HEK293 (cell line): ENCODE measurements around the gene DVL3.

ENCODE experiments used
- GLIS2 ChIP-seq: fragments of 450-650 bp; formaldehyde crosslinking; IDR thresholded peaks from 2 replicates; pipeline ENCODE4 v1.5.1; 2016; ENCODE audit warnings: missing biosample characterization, missing genetic modification characterization
- IKZF3 ChIP-seq: fragments of 450-650 bp; IDR thresholded peaks from 2 replicates; pipeline ENCODE4 v1.5.0; 2018; ENCODE audit warnings: missing biosample characterization, mild to moderate bottlenecking, missing genetic modification characterization, moderate library complexity
- KLF8 ChIP-seq: fragments of 450-650 bp; formaldehyde crosslinking; IDR thresholded peaks from 2 replicates; pipeline ENCODE4 v1.5.1; 2016; ENCODE audit warnings: missing biosample characterization, missing genetic modification characterization
- WT1 ChIP-seq: fragments of 450-650 bp; formaldehyde crosslinking; IDR thresholded peaks from 2 replicates; pipeline ENCODE4 v1.5.1; 2016; ENCODE audit warnings: missing biosample characterization, missing genetic modification characterization
- ZBTB8A ChIP-seq: fragments of 450-650 bp; formaldehyde crosslinking; IDR thresholded peaks from 2 replicates; pipeline ENCODE4 v1.5.1; 2016; ENCODE audit warnings: missing biosample characterization, missing genetic modification characterization
- ZFP41 ChIP-seq: fragments of 450-650 bp; formaldehyde crosslinking; IDR thresholded peaks from 2 replicates; pipeline ENCODE4 v1.5.1; 2016; ENCODE audit warnings: missing biosample characterization, missing genetic modification characterization, borderline replicate concordance
- ZNF266 ChIP-seq: fragments of 450-650 bp; formaldehyde crosslinking; IDR thresholded peaks from 2 replicates; pipeline ENCODE4 v1.5.1; 2016; ENCODE audit warnings: missing biosample characterization, missing genetic modification characterization, low read depth
- ZNF341 ChIP-seq: fragments of 450-650 bp; formaldehyde crosslinking; IDR thresholded peaks from 2 replicates; pipeline ENCODE4; 2016; ENCODE audit warnings: low read depth, missing biosample characterization, missing genetic modification characterization
- ZNF366 ChIP-seq: fragments of 450-650 bp; formaldehyde crosslinking; conservative IDR thresholded peaks from 2 replicates; pipeline ENCODE4 v1.5.1; 2016; ENCODE audit warnings: missing biosample characterization, missing genetic modification characterization
- ZNF426 ChIP-seq: fragments of 450-650 bp; formaldehyde crosslinking; IDR thresholded peaks from 2 replicates; pipeline ENCODE4 v1.5.1; 2017; ENCODE audit warnings: missing biosample characterization, missing genetic modification characterization, mild to moderate bottlenecking, inconsistent platforms, moderate library complexity
- ZNF558 ChIP-seq: fragments of 450-650 bp; formaldehyde crosslinking; IDR thresholded peaks from 2 replicates; pipeline ENCODE4 v1.5.1; 2016; ENCODE audit warnings: missing biosample characterization, missing genetic modification characterization
- ZNF626 ChIP-seq: fragments of 450-650 bp; sonication (Bioruptor Pico); formaldehyde crosslinking; IDR thresholded peaks from 2 replicates; pipeline ENCODE4 v1.5.1; 2018; ENCODE audit warnings: missing biosample characterization, missing genetic modification characterization, inconsistent platforms
- ZNF670 ChIP-seq: fragments of 450-650 bp; formaldehyde crosslinking; IDR thresholded peaks from 2 replicates; pipeline ENCODE4 v1.5.1; 2016; ENCODE audit warnings: missing biosample characterization, missing genetic modification characterization, low read depth
- ZNF76 ChIP-seq: fragments of 450-650 bp; formaldehyde crosslinking; IDR thresholded peaks from 2 replicates; pipeline ENCODE4; 2016; ENCODE audit warnings: low read depth, missing biosample characterization, missing genetic modification characterization, borderline replicate concordance
- ZNF777 ChIP-seq: fragments of 450-650 bp; formaldehyde crosslinking; IDR thresholded peaks from 2 replicates; pipeline ENCODE4 v1.5.1; 2017; ENCODE audit warnings: missing biosample characterization, missing genetic modification characterization, borderline replicate concordance
- ZNF830 ChIP-seq: fragments of 450-650 bp; IDR thresholded peaks from 2 replicates; pipeline ENCODE4 v1.5.0; 2018; ENCODE audit warnings: missing biosample characterization, missing genetic modification characterization, low read depth, mild to moderate bottlenecking, moderate library complexity
- TF ChIP-seq, protein P1 (sequence below): fragments of 450-650 bp; formaldehyde crosslinking; IDR thresholded peaks from 2 replicates; pipeline ENCODE4 v1.5.1; 2016; ENCODE audit warnings: missing biosample characterization, missing genetic modification characterization
- TF ChIP-seq, protein P2 (sequence below): fragments of 450-650 bp; formaldehyde crosslinking; IDR thresholded peaks from 2 replicates; pipeline ENCODE4 v1.5.0; 2017; ENCODE audit warnings: missing biosample characterization, missing genetic modification characterization, borderline replicate concordance
- TF ChIP-seq, protein P3 (sequence below): fragments of 450-650 bp; formaldehyde crosslinking; IDR thresholded peaks from 2 replicates; pipeline ENCODE4 v1.5.1; 2016; ENCODE audit warnings: missing biosample characterization, missing genetic modification characterization
- TF ChIP-seq, protein P4 (sequence below): fragments of 450-650 bp; formaldehyde crosslinking; optimal IDR thresholded peaks from 2 replicates; pipeline ENCODE3; 2016; ENCODE audit warnings: missing biosample characterization, mild to moderate bottlenecking, missing genetic modification characterization
- TF ChIP-seq, protein P5 (sequence below): fragments of 450-650 bp; formaldehyde crosslinking; IDR thresholded peaks from 2 replicates; pipeline ENCODE4 v1.5.1; 2017; ENCODE audit warnings: missing biosample characterization, mild to moderate bottlenecking, missing genetic modification characterization, moderate library complexity
- TF ChIP-seq, protein P6 (sequence below): fragments of 450-650 bp; formaldehyde crosslinking; IDR thresholded peaks from 2 replicates; pipeline ENCODE4 v1.5.1; 2016; ENCODE audit warnings: missing biosample characterization, missing genetic modification characterization

DVL3 gene

DNA sequence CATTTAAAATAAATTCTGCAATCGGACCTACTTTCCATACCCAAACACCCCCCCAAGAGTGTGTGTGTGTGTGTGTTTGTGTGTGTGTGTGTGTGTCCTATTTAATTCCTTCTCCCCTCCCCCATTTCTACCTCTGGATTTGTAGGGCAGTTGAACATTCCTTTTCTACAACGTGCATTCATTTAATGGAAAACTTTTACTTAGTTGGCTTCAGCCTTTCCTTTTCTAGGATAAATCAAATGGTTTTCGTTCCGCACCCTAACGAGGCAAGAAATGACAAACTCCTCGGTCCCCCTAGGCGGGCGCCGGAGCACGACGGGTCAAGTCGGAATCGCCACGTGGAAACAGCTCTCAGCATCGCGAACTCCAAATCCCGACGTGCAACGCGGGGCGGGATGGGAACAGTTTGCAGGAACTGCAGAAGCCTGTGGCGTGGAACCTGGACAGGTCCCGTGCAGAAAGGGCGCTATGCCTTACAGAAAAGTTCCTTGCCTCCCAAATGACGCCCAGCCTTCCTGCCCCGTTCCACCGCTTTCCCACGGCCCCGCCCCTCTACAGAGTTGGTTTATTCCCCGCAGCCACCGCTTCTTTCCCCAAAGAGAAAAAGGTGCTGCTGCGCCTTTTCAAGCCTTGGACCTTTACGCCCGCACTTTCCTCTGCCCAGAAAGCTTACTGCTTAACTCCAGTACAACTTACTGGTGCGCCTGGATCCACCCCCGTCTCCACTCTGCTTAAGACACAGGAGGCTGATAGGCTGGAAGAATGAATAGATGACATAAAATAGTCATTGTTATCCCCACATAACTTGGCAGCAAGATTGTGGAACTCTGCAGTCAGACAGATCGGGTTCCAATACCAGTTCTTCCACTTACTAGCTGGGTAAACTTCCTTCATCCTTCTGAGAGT, 21.1 kb upstream of the DVL3 start (continued):
- TF ChIP-seq, protein P1, sequence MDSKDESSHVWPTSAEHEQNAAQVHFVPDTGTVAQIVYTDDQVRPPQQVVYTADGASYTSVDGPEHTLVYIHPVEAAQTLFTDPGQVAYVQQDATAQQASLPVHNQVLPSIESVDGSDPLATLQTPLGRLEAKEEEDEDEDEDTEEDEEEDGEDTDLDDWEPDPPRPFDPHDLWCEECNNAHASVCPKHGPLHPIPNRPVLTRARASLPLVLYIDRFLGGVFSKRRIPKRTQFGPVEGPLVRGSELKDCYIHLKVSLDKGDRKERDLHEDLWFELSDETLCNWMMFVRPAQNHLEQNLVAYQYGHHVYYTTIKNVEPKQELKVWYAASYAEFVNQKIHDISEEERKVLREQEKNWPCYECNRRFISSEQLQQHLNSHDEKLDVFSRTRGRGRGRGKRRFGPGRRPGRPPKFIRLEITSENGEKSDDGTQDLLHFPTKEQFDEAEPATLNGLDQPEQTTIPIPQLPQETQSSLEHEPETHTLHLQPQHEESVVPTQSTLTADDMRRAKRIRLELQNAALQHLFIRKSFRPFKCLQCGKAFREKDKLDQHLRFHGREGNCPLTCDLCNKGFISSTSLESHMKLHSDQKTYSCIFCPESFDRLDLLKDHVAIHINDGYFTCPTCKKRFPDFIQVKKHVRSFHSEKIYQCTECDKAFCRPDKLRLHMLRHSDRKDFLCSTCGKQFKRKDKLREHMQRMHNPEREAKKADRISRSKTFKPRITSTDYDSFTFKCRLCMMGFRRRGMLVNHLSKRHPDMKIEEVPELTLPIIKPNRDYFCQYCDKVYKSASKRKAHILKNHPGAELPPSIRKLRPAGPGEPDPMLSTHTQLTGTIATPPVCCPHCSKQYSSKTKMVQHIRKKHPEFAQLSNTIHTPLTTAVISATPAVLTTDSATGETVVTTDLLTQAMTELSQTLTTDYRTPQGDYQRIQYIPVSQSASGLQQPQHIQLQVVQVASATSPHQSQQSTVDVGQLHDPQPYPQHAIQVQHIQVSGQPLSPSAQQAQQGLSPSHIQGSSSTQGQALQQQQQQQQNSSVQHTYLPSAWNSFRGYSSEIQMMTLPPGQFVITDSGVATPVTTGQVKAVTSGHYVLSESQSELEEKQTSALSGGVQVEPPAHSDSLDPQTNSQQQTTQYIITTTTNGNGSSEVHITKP (tag by site-specific recombination), result peak; percentile 96
- TF ChIP-seq ZNF266 (tag by site-specific recombination) (no peak), WT1 (tag by site-specific recombination) (no peak), ZNF830 (no peak), ZNF558 (no peak), ZNF670 (tag by site-specific recombination) (no peak), IKZF3 (peak; percentile 73), ZNF366 (0 out of 2 replicates have a peak, but pooled peaks have one; percentile 29), GLIS2 (tag by site-specific recombination) (0 out of 2 replicates have a peak, but pooled peaks have one; percentile 8), ZNF341 (peak; percentile 86), ZNF426 (tag by site-specific recombination) (no peak), ZBTB8A (peak; percentile 98), ZNF626 (no peak), ZNF777 (tag by site-specific recombination) (peak; percentile 8; the same call in 1 of the 2 replicates), KLF8 (tag by site-specific recombination) (peak; percentile 55), ZFP41 (tag by site-specific recombination) (no peak), ZNF76 (tag by site-specific recombination) (peak; percentile 91; the same call in 1 of the 2 replicates)
- TF ChIP-seq, protein P2, sequence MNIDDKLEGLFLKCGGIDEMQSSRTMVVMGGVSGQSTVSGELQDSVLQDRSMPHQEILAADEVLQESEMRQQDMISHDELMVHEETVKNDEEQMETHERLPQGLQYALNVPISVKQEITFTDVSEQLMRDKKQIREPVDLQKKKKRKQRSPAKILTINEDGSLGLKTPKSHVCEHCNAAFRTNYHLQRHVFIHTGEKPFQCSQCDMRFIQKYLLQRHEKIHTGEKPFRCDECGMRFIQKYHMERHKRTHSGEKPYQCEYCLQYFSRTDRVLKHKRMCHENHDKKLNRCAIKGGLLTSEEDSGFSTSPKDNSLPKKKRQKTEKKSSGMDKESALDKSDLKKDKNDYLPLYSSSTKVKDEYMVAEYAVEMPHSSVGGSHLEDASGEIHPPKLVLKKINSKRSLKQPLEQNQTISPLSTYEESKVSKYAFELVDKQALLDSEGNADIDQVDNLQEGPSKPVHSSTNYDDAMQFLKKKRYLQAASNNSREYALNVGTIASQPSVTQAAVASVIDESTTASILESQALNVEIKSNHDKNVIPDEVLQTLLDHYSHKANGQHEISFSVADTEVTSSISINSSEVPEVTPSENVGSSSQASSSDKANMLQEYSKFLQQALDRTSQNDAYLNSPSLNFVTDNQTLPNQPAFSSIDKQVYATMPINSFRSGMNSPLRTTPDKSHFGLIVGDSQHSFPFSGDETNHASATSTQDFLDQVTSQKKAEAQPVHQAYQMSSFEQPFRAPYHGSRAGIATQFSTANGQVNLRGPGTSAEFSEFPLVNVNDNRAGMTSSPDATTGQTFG, result no peak
- TF ChIP-seq, protein P3, sequence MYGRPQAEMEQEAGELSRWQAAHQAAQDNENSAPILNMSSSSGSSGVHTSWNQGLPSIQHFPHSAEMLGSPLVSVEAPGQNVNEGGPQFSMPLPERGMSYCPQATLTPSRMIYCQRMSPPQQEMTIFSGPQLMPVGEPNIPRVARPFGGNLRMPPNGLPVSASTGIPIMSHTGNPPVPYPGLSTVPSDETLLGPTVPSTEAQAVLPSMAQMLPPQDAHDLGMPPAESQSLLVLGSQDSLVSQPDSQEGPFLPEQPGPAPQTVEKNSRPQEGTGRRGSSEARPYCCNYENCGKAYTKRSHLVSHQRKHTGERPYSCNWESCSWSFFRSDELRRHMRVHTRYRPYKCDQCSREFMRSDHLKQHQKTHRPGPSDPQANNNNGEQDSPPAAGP (tag by site-specific recombination), result no peak
- TF ChIP-seq, protein P4, sequence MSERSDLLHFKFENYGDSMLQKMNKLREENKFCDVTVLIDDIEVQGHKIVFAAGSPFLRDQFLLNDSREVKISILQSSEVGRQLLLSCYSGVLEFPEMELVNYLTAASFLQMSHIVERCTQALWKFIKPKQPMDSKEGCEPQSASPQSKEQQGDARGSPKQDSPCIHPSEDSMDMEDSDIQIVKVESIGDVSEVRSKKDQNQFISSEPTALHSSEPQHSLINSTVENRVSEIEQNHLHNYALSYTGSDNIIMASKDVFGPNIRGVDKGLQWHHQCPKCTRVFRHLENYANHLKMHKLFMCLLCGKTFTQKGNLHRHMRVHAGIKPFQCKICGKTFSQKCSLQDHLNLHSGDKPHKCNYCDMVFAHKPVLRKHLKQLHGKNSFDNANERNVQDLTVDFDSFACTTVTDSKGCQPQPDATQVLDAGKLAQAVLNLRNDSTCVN (tag by site-specific recombination), result peak; percentile 38
- TF ChIP-seq, protein P5, sequence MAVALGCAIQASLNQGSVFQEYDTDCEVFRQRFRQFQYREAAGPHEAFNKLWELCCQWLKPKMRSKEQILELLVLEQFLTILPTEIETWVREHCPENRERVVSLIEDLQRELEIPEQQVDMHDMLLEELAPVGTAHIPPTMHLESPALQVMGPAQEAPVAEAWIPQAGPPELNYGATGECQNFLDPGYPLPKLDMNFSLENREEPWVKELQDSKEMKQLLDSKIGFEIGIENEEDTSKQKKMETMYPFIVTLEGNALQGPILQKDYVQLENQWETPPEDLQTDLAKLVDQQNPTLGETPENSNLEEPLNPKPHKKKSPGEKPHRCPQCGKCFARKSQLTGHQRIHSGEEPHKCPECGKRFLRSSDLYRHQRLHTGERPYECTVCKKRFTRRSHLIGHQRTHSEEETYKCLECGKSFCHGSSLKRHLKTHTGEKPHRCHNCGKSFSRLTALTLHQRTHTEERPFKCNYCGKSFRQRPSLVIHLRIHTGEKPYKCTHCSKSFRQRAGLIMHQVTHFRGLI (tag by site-specific recombination), result no peak
- TF ChIP-seq, protein P6, sequence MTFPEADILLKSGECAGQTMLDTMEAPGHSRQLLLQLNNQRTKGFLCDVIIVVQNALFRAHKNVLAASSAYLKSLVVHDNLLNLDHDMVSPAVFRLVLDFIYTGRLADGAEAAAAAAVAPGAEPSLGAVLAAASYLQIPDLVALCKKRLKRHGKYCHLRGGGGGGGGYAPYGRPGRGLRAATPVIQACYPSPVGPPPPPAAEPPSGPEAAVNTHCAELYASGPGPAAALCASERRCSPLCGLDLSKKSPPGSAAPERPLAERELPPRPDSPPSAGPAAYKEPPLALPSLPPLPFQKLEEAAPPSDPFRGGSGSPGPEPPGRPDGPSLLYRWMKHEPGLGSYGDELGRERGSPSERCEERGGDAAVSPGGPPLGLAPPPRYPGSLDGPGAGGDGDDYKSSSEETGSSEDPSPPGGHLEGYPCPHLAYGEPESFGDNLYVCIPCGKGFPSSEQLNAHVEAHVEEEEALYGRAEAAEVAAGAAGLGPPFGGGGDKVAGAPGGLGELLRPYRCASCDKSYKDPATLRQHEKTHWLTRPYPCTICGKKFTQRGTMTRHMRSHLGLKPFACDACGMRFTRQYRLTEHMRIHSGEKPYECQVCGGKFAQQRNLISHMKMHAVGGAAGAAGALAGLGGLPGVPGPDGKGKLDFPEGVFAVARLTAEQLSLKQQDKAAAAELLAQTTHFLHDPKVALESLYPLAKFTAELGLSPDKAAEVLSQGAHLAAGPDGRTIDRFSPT (tag by site-specific recombination), result no peak
